Upper lobe of left lung (tissue), 4 donors: ENCODE results near the gene OR52K2.

ENCODE experiments used
- POLR2AphosphoS5 ChIP-seq, 2 donors: sonication (generic); formaldehyde crosslinking; IDR thresholded peaks; one replicate each; pipeline ENCODE4 v1.5.1; 2017; ENCODE audit warnings: antibody characterized with exemption in 2 of 2
- TF ChIP-seq, protein P1 (sequence below), 6 experiments: fragments of 450-650 bp in 4 of 6; fragments of 200-600 bp in 2 of 6; sonication (generic) in 2 of 6; IDR thresholded peaks; one replicate each; pipeline ENCODE4 v1.5.1; 2016 to 2019; ENCODE audit warnings: antibody characterized with exemption in 6 of 6

- TF ChIP-seq, protein P1, sequence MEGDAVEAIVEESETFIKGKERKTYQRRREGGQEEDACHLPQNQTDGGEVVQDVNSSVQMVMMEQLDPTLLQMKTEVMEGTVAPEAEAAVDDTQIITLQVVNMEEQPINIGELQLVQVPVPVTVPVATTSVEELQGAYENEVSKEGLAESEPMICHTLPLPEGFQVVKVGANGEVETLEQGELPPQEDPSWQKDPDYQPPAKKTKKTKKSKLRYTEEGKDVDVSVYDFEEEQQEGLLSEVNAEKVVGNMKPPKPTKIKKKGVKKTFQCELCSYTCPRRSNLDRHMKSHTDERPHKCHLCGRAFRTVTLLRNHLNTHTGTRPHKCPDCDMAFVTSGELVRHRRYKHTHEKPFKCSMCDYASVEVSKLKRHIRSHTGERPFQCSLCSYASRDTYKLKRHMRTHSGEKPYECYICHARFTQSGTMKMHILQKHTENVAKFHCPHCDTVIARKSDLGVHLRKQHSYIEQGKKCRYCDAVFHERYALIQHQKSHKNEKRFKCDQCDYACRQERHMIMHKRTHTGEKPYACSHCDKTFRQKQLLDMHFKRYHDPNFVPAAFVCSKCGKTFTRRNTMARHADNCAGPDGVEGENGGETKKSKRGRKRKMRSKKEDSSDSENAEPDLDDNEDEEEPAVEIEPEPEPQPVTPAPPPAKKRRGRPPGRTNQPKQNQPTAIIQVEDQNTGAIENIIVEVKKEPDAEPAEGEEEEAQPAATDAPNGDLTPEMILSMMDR (IDR thresholded peaks at IDR 0.05) = no peak
- TF ChIP-seq POLR2AphosphoS5 (IDR thresholded peaks at IDR 0.05) = no peak
Measured at GRCh38 chr11:4430051-4430450, 19.0 kb upstream of the OR52K2 start.
